T47D (cell line): ENCODE results near the gene LRPAP1.
A peak's percentile ranks its signal among the peaks of the same experiment; 100 is the strongest.
"Not testable (repeated sequence)": the region's sequence is repeated elsewhere in the genome, so short reads cannot be mapped to it uniquely, and the experiment has no call there.

Experiments
- DNase-seq, 2 experiments: peaks; one replicate each; pipeline versions ENCODE4 v3.0.0 to v3.0.0-alpha.2; 2011 to 2012; ENCODE audit warnings: low read depth in 1 of 2, low spot score in 1 of 2
- JUND ChIP-seq: IDR thresholded peaks from 2 replicates; pipeline ENCODE4 v1.6.1; 2012; ENCODE audit warnings: low read depth
- in situ Hi-C: cut with HindIII; loops from 2 replicates; pipeline ENCODE4 v1.10.0; 2016; ENCODE audit warnings: low sequenced_read_pairs, low pct_unique_long_range_greater_than_20kb

LRPAP1 gene

GRCh38 chr4:3572363-3572762 is 40.1 kb upstream of the LRPAP1 start:
- no peak for DNase-seq
- in situ Hi-C loops: no loop called here
- no peak for TF ChIP-seq JUND

- in situ Hi-C loops: no loop called here
- TF ChIP-seq JUND: no peak
- DNase-seq: no peak
Observed at GRCh38 chr4:3571921-3572320, 39.7 kb upstream of the LRPAP1 start.

DNA sequence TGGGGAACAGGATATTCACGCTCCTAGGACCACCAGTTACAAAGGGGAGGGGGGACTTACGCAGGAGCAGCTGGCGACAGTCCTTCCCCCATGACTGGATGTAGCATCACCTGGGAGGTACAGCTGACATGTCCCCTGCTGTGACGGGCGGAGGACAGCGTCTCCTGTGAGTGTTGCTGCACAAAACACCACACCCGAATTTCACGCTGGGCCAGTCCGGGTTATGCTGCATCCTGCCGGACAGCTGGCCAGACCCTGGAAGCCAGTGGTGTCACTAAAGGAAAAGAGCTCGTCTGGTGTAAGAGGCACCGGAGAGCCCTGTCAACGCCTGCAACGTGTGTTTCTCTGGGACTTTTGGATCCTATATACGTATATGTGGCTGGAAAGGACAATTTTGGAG is 38.7 kb upstream of the LRPAP1 start:
- DNase-seq, in situ Hi-C loops: not testable (repeated sequence)

DNA sequence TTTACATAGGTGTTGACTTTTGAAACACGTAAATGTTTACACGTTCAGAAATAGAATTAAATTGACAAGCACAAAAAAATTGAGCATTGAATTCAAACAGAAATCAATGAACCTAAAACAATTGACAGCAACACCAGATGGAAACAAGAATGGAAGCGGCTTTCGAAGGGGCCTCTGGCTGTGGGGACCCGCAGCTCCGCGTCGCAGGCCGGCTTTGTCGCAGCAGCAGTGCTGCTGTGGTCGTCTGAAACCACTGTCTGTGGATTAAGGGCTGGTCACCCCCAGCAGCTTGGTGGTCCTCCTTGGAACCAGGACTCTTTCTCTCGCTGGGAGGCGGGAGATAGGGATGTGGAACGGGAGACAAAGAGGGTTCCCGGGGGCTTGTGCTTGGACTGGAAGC is 37.4 kb upstream of the LRPAP1 start:
- in situ Hi-C loops: not testable (repeated sequence)

DNA sequence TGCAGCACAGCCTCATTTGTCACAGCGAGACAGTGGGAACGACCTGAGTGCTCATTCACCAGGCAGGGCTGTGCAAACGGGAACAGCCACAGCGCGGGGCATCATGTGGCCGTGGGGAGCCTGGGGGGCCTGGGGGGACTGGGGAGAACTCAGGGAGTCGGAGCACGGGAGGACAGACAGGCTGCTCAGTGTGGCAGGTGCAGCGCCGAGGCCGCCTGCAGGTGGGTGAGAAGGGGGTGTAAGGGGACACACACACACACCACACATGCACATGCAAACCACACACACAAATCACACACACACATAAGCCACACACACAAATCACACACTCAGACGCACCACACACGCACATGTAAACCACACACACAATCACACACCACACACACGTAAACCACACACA is 34.5 kb upstream of the LRPAP1 start:
- DNase-seq: not testable (repeated sequence)

More for the DNA sequence above, 37.4 kb upstream of the LRPAP1 start:
- not testable (repeated sequence) for DNase-seq

GRCh38 chr4:3566301-3566700 is 34.1 kb upstream of the LRPAP1 start:
- in situ Hi-C loops, DNase-seq: not testable (repeated sequence)

More for the DNA sequence above, 34.5 kb upstream of the LRPAP1 start:
- in situ Hi-C loops: not testable (repeated sequence)

GRCh38 chr4:3564948-3565347 is 32.7 kb upstream of the LRPAP1 start:
- in situ Hi-C loops, DNase-seq: not testable (repeated sequence)

GRCh38 chr4:3563403-3563802 is 31.2 kb upstream of the LRPAP1 start:
- in situ Hi-C loops: no loop called here
- TF ChIP-seq JUND: no peak
- no peak for DNase-seq

DNA sequence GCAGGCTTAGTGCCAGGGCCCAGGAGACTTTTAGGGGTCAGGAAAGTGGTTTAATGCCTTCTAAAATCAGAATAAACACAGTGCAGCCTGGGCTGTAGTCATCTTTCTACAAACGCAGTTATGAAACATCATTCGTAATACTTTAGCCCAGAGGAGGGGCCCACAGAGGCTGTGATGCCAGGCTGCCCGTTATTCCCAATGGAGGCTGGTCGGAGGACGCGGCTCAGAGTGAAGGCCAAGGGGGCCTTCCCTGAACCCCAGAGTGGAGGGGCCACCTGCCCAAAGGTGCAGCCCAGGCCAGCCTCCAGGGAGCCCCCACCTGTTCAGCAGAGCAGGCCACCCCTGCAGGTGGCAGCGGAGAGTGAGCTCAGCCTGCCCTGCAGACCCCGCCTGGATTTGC is 29.9 kb upstream of the LRPAP1 start:
- in situ Hi-C loops, DNase-seq: not testable (repeated sequence)

DNA sequence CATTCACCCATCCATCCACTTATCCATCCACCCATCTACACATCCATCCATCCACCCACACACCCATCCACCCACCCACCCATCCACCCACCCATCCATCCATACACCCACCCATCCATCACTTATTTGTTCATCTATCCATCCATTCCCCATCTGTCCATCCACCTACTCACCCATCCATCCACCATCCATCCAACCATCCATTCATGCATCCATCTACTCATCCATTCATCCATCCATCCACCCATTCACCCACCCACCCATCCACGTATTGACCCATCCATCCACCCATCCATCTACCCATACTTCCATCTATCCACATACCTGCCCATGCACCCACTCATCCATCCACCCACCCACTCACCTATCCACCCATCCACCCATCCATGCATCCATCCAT is 28.2 kb upstream of the LRPAP1 start:
- DNase-seq, in situ Hi-C loops: not testable (repeated sequence)

- in situ Hi-C loops, DNase-seq: not testable (repeated sequence)
Observed at GRCh38 chr4:3559381-3560290, 27.4 kb upstream of the LRPAP1 start.

- in situ Hi-C loops: not testable (repeated sequence)
Observed at GRCh38 chr4:3558514-3558836, 26.3 kb upstream of the LRPAP1 start.

DNA sequence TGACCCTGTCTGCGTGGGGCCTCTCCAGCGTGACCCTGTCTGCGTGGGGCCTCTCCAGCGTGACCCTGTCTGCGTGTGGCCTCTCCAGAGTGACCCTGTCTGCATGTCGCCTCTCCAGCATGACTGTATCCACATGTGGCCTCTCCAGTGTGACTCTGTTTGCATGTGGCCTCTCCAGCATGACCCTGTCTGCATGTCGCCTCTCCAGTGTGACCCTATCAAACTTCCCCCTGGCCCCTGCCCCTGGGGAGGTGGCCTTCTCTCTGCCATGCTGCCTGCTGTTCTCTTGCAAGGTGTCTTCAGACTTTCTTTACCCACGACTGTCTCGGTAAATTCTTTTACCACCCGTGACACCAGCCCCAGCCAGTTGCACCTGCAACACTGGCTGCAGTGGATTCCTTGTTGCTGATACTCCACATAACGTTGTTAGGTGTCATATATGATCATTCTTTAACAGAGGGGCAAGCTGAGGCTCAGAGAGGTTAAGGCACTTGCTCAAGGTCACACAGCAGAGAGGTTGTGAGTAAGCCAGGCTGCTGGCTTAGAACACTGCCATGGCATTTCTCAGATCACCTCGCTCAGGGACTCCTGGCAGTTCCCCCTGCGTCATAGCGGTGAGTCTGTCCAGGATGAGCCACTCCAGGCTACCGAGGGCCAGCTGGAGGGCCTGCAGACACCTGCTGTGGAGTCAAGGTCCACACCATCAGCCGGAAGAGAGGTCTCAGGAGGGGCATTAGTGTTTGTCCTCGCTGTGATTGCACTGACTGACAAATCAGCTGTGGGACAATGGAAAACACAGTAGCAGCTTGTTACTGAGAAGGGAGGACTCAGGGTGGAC is 25.7 kb upstream of the LRPAP1 start:
- DNase-seq, in situ Hi-C loops: not testable (repeated sequence)

More at GRCh38 chr4:3558514-3558836, 26.3 kb upstream of the LRPAP1 start:
- not testable (repeated sequence) for DNase-seq

- in situ Hi-C loops, DNase-seq: not testable (repeated sequence)
Observed at GRCh38 chr4:3557088-3557492, 24.9 kb upstream of the LRPAP1 start.

- in situ Hi-C loops: not testable (repeated sequence)
- peak in 1 of 2 experiments; percentile 64 for DNase-seq
Observed at GRCh38 chr4:3556244-3556867, 24.1 kb upstream of the LRPAP1 start.

GRCh38 chr4:3555459-3556070 is 23.3 kb upstream of the LRPAP1 start:
- in situ Hi-C loops, DNase-seq: not testable (repeated sequence)

DNA sequence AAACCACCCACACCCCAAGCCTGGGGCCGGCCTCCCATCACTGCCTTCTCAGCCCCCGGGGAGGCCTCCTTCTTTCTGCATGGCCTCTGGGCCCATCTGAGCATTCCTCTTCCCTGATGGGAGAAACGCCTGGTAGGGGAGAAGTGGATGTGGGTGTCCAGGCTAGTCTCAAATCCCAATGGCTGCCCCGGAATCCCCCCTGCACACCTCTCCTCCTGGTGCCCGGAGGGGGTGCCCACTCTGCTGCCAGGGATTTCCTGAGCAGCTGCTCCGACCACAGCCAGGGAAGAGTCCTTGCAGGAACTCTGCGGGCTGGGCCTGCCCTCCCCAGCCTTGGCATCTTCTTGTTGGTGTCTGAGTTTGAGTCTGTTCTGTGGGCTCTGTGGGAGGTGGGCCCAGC is 19.1 kb upstream of the LRPAP1 start:
- DNase-seq, in situ Hi-C loops: not testable (repeated sequence)
